IPS-NIHi11 (cell line): ENCODE measurements around the gene WDR70.
"Not testable (repeated sequence)": the region's sequence is repeated elsewhere in the genome, so short reads cannot be mapped to it uniquely, and the experiment has no call there.

Experiments
- DNase-seq: peaks from one replicate; pipeline ENCODE4 v3.0.0; 2012; ENCODE audit warnings: mixed read lengths, low spot score

WDR70 gene

DNA sequence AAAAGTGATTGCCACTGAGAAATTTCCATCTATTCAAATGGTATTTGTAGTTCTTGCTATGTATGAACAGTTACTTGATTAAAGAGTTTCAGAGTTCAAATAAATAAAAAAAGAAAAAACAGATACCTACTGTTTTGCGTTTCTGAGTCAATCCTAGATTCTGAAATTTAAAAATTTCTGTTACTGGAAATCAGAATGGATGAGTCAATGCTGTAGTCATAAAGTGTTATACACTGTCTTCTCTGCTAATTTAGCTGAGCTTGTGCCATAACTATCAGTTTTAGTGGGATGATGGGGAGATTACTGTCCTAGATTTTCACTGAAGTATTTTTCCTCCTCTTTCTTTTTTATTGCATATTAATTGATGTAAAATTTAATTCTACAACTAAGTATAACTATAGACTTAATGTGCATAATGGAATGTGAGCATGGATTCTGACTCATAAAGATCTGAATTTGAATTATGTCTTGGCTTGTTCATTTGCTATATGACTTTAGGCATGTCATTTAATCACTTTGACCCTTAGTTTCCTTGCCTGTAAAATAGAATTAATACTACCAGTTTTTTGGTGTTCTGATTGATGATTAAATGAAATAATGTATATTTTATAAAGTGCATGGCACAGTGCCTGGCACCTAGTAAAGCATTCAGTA lies 75.4 kb downstream of the WDR70 start:
- DNase-seq: not testable (repeated sequence)

DNA sequence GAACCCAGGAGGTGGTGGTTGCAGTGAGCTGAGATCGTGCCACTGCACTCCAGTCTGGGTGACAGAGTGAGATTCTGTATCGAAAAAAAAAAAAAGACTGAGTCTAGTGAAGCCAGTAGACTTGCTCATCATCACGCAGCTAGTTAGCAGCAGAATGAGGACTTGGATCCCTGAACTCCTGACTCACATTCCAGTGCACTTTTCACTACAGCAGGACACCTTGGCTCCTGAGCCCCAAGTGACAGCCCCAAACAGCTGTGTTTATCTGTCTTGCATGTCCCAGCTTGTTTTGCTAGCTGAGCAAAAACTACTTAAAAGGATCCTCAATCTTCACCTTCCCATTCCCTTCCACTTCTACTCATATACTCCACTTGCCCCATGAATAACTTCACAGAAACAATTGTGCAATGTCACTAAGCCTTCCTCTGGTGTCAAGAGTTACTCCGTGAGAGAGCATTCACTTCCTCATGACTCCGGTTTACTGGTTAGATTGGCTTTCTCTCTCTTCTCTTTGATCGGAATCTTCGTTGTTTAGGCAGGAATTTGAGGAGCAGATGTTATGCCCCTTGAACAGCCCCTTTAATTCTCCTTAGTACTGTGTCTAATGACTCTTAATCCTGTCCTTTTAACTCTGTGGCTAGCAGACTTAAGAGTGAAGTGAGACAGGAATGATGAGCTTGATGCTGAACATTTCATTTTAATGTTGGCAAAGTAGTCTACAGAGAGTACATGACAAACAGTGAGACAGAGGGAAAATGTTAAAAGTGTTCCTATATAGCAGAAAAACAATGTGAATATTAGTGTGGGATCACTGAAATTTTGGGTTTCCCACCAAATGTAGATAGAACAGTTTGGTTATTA lies 84.3 kb downstream of the WDR70 start:
- DNase-seq: not testable (repeated sequence)

DNA sequence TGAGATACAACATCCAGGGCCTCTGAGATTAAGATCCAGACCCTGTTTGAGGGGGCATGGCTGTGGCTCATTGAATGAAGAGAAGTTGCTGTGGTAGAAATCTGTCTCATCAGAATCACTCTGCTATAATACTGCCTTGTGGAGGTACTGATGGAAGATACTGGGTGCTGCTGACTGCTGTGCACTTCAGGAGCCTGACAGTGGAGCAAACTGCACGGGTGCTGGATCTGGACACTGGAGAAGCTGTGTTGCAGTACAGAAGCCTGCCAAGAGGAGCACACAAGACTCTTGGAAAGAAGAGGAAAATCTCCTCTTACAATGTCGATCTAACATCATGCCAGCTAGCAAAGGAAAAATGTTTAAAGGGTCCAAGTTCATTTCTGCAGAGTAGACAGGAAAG lies 85.5 kb downstream of the WDR70 start:
- DNase-seq: not testable (repeated sequence)

DNA sequence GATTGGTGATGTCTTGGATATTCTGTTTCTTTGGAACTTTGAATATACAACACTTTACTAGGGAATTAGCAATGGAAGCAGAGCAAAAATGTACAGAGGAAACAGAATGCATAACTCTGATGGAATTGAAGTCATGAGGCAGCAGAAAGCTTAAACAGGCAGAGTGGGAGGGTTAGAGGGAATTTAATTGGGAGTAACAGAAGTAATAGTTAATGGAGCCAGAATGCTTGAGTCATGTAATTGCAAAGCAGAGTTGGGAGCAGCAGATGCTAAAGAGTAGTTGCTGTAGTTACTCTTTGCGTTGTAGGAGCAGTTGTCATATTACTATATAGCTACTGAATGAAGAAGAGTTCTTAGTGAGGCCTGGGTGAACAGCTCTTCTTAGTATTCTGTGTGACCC lies 90.3 kb downstream of the WDR70 start:
- not testable (repeated sequence) for DNase-seq

GRCh38 chr5:37471666-37472197 lies 92.6 kb downstream of the WDR70 start:
- no peak for DNase-seq

DNA sequence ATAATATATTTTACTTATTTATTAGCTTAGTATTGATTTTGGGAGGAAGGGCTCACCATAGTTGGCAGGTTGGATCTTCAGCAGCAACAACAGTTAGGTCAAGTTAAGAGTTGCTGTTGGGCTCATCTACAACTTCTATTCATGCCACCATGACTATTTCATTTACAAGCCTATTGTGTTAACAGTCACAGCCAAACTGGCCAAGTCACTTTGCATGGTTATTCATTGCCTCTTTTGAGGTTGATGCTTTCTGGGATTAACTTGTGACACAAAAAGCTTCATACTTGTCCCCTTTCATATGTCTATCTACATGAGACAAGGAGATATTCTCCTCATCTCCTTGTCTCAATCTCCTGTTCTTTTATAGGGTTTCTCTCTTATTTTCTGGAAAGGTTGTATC lies 98.3 kb downstream of the WDR70 start:
- no peak for DNase-seq

GRCh38 chr5:37478121-37478894 lies 99.2 kb downstream of the WDR70 start:
- no peak for DNase-seq

DNA sequence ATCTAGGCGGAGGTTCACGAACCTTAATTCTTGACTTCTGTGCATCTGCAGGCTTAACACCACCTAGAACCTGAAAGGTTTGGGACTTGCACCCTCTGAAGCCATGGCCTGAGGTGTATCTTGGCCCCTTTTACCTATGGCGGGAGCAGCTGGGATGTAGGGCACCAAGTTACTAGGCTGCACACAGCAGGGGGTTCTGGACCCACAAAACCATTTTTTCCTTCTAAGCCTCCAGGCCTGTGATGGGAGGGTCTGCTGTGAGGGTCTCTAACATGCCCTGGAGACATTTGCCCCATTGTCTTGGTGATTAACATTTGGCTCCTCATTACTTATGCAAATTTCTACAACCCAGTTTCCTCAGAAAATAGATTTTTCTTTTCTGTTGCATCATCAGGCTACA lies 102.3 kb downstream of the WDR70 start:
- not testable (repeated sequence) for DNase-seq

GRCh38 chr5:37490120-37490810 lies 111.1 kb downstream of the WDR70 start:
- DNase-seq: no peak

- DNase-seq: no peak
These were observed 111.8 kb downstream of the WDR70 start for GRCh38 chr5:37490931-37491330.

- no peak for DNase-seq
These were observed 113.8 kb downstream of the WDR70 start for GRCh38 chr5:37492778-37493555.

DNA sequence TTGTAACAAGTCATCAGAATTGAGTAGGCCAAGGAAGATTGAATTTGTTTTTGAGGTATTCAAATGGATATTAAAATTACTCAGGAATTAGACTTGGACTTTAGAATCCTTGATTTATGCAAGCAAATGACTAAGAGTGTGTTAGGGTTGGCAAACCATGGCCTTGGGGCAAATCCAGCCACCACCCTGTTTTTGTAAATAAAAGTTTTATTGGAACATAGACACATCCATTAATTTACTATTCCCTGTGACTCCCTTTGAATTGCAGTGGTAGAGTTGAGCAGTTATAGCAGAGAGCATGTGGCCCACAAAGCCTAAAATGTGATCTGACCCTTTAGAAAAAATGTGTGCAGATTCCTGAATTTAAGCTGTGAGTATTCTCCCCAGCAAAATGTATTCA lies 115.6 kb downstream of the WDR70 start:
- no peak for DNase-seq

DNA sequence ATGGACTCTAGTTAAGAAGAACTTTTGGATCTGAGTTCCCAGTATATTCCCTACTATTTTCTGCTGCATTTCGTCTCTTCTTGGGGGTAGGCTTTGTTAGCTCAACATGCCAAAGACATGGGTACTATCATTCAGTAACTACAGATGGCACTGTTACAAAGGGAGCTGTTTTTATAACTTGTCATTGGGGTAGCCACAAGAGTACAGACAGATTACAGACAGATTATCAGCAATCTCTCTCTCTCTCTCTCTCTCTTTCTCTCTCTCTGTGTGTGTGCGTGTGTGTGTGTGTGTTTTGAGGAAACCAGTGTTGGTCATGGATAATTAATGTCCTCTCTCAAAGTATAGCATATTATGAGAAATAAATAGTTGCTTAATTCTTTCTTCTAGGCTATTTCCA lies 116.1 kb downstream of the WDR70 start:
- no peak for DNase-seq

- DNase-seq: no peak
These were observed 116.7 kb downstream of the WDR70 start for GRCh38 chr5:37495668-37496347.

DNA sequence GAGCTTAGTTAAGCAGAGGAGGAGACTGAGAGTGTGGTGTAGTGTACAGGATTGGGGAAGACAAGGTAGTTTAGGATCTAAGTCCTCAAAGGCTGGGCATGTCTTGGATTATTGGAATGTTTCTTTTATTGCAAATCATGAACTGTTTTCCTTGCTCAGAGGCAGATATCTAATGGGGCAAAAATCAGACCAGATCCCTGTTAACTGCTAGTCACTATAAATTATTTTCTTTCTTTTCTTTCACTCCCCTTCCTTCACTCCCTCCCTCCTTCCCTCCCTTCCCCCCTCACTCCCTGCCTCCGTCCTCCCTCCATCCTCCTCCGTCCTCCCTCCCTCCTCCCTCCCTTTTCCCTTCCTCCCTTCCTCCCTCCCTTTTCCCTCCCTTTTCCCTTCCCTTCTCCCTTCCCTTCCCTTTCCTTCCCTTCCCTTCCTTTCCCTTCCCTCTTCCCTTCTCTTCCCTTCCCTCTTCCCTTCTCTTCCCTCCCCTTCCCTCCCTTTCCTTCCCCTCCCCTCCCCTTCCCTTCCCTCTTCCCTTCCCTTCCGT lies 117.9 kb downstream of the WDR70 start:
- DNase-seq: no peak

DNA sequence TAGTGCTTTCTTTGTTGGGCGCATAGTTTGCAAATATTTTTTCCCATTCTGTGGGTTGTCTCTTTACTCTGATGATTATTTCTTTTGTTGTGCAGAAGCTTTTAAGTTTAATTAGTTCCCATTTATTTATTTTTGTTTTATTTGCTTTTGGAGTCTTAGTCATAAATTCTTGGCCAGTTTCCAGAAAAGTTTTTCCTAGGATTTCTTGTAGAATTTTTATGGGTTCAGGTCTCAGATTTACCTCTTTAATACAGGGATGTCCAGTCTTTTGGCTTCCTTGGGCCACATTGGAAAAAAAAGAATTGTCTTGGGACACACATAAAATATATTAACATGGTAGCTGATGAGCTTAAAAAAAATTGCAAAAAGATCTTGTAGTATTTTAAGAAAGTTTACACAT lies 122.0 kb downstream of the WDR70 start:
- DNase-seq: no peak

- DNase-seq: no peak
These were observed 127.1 kb downstream of the WDR70 start for GRCh38 chr5:37506241-37506640.

GRCh38 chr5:37506722-37507121 lies 127.6 kb downstream of the WDR70 start:
- no peak for DNase-seq

- DNase-seq: no peak
These were observed 132.5 kb downstream of the WDR70 start for GRCh38 chr5:37511646-37512045.

GRCh38 chr5:37514946-37515345 lies 135.8 kb downstream of the WDR70 start:
- DNase-seq: no peak
